ENCODE measurements around the gene TALDO1.

TALDO1 gene

GRCh38 chr11:769887-770641 lies 22.8 kb downstream of the TALDO1 start:
- DNase-seq (ENCODE audit: low read depth, low spot score): no peak

DNA sequence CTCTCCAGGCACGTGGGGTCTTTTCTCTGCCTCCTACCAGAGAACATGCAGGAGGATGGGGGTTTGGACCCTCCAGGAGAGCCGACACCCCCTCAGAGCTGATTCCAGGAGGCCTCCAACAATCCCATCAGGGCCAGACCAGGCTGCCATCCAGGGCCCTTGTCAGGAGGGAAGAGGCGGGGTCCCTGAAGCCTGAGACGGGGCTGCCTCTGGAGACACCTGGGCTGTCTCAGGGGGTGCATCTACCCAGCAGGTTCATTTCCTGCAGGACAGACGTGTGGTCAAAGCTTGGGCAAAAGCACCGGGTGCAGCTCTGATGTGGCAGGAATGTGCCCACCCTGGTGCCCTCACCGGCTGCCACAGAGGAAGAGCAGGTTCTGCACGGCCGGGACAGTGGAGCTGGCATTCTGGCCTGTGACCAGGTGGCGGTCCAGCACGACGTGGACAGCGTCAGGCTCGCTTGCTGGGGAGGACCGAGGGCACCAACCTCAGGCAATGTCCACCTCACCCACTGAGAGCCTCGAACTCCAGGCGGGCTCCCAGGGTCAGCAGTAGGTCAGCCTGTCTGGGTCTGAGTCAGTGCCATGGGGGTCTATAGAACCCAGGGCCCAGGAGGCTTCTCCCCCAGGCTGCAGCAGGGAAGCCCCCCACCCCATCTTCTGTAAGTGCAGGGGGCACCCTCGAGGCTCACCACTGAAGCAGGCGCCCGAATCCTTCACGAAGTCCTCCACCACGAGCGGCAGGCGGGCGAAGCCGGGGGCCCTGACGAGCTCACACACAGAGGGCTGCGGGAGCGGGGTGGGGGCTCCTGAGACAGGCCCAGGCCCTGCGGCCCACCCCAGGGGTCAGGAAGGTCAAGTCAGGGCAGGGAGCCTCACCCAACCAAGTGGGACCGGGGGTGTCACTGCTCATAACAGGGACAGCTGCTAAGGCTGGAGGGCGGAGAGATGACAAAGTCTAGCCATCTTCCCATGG lies 23.7 kb downstream of the TALDO1 start:
- no peak for DNase-seq (ENCODE audit: low read depth, low spot score)

GRCh38 chr11:771617-772204 lies 24.4 kb downstream of the TALDO1 start:
- no peak for DNase-seq (ENCODE audit: low read depth, low spot score)

DNA sequence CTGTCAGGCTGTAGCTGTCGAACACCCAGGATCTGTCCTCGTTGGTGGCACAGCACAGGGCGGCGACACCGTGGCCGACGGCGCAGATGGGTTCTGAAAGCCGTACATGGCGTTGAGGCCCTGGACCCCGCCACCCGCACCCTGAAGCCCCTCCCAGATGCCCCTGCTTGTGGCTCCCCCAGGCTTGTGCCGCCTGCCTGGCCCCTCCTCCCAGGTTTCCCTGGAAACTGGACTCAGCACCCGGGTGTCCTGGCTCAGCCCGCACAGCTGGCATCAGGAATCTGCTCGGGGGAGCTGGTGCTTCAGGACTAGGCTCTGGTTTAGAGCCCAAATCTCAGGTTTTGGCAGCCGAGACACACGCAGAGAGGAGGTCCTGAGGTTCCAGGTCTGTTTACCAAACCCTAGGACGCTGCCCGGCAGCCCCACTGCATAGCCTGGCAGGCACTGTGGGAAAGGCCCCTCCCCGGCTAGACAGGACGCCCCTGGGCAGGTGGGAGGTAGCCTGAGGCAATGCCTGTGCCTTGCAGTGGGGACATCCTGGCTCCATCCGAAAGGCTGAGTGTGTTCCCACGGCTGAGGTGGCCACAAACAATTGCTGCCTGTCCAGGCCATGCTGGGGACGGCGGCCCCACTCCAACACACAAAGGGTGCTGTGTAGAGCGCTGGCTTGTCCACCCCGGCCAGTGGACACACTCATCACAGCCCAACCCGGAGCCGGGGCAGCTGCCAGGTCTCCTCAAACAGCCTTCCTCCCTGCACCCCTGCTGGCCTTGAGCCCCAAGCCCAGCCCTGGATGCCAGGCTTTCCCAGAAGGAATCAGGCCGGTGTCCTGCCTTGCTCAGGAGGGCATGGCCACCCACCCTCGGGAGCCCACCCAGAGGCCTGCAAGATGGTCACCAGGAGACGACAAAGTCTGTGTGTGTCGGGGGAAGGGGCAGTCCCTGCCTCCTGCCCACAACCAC lies 25.4 kb downstream of the TALDO1 start:
- DNase-seq (ENCODE audit: low read depth, low spot score): no peak

GRCh38 chr11:773425-773824 lies 26.2 kb downstream of the TALDO1 start:
- DNase-seq (ENCODE audit: low read depth, low spot score): no peak

DNA sequence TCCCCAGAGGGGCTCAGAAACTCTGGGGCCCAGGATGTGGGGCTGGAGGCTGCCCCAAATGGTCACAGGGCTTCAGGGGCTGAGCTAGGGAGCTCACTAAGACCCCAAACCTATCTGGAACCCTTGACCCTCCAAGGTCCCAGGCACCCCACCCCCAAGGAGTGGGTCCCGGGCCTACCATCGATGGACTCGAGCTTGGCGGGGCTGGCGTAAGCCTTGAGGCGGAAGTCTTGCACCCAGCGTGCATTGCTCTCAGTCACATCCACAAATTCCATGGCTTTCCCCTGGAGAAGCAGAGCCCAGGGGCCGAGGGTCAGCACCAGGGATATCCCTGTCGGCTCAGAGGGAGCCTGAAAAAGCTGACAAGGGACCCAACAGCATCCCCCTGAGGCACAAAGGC lies 26.6 kb downstream of the TALDO1 start:
- DNase-seq (ENCODE audit: low read depth, low spot score): no peak

DNA sequence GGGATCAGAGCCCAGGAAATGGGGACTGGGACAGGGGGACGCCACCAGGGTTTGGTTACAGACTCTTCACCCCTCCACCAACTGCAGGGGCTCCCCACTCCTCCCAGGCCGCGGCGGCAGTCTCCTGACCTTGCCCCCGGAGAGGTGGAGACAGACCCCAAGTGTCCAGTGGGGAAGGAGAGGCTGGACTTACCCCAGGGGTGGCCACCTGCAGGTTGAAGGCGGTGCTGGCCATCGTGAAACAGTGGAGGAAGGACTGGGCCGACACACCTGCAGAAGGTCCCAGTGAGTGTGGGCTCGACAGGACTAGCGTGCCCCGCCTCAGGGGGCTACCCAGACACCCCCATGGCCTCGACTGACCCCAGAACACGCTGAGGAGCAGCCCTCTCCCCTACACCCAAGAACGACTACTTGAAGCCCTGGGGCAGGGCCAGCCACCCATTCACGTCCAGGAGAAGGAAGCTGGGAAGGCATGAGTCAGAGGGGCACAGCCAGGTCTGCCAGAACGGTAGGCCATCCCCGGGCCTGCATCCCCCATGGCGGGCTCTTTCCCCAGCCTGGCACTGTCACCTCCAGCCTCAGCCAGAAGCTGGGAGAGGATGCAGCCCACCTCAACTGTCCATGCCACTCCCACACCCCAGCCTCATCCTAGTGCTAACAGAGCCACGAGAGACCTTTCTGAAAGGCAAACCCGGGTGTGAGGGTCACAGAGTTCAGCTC lies 27.8 kb downstream of the TALDO1 start:
- DNase-seq (ENCODE audit: low read depth, low spot score): no peak

GRCh38 chr11:776263-776560 lies 28.9 kb downstream of the TALDO1 start:
- DNase-seq (ENCODE audit: low read depth, low spot score): no peak

DNA sequence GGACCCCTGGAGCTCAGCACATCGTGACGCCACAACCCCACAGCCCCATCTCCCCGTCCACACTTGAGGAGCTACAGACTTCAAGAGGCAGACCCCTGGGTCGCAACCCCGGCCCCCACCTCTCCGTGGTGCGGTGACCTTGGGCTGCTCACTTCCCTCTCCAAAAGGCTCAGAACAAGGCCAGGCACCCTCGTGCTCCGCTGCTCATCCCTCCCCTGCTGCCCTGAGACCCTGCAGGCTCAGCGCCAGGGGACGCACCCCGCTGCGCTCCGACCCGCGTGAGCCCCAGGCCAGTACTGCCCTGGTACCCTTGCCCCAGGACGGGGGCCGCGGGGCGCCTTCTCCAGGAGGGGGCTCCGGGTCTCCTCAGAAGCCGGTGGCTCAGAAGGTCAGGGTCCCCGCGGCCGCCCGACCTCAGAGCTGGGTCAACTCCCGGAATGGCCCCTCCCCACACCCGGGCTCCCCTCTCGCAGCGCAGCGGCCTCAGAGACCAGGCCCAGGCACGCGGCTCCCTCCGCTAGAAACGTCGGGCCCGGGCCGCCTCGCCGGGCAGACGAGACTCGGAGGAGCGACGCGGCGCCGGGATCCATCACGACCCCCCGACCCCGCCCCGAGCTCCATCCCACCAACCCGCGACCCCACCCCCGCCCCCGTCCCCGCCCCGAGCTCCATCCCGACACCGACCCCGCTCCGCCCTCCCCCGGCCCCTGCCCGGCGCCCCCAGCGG lies 29.5 kb downstream of the TALDO1 start:
- DNase-seq (ENCODE audit: low read depth, low spot score): no peak

DNA sequence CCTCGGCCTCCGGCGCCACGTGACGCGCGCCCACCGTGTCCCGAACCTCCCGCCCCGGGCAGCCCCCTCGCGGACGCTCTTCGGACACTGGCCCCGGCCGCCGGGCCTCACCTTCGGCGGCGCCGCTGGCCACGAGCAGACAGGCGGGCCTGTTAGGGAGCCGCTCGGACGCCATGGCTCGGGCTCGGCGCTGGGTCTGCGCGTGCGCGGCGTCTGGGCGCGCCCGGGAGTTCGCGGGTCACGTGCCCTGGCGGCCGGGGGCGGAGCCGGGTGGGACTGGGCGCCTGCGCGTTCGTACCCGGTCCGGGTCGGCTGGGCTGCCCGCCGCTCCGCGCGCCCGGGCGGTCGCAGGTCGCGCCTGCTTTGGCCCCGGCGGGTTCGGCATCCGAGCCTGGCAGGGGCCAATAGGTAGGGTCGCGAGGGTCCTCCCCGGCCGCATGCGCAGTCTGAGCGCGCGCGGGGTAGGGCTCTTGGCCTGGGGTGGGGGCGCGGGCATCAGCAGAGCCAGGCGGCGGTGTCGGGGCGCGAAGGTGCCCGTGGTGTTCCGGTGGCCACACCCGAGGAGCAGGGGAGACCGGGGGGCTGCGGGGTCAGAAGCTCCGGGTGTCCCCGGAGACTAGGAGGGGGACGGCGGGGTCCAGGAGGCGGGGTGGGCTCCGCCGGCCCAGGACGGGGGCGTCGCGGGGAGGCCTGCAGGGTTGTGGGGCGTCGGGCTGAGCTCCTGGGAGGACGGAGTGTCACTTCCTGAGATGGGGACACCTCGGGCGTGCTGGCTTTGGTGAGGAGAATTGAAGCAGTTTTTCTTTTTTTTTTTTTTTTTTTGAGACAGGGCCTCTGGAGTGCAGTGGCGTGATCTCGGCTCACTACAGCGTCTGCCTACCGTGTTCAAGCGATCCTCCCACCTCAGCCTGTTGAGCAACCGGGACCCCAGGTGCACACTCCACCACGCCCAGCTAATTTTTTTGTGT lies 30.3 kb downstream of the TALDO1 start, which contains the start of gene GATD1:
TSS of gene GATD1 (minus strand) at position 200 of the 968 bp plus-strand sequence. CDS start at position 175, 25 bp downstream.
- DNase-seq (ENCODE audit: low read depth, low spot score): no peak

GRCh38 chr11:778976-779954 lies 32.0 kb downstream of the TALDO1 start:
- DNase-seq (ENCODE audit: low read depth, low spot score): no peak

DNA sequence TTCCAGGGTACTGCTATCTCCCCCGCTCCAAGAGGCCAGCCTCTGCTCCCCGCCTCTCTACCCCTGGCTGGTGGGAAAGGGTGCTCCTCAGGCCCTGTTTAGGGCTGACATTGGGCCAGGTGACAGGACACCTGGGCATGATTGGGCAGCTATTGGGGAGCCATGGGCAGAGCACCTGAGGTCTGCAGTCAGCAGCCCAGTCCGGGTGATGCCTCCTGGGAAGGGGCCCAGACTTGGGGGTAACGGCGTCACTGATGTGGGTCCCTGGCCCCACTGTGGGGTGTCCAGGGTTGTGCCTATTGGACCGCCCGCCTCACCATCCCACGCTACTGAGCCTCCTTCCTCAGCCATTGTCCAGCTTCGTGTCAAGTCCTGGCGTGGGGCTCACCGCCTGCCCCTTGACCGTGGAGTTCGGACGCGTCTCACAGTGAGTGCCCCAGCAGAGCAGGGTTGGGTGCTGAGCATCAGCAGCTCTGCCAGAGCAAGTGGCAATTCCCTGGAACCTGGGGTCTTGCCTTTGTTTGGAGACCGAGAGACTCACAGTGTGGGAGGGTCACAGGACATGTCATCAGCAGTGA lies 32.8 kb downstream of the TALDO1 start:
- no peak for DNase-seq (ENCODE audit: low read depth, low spot score)

DNA sequence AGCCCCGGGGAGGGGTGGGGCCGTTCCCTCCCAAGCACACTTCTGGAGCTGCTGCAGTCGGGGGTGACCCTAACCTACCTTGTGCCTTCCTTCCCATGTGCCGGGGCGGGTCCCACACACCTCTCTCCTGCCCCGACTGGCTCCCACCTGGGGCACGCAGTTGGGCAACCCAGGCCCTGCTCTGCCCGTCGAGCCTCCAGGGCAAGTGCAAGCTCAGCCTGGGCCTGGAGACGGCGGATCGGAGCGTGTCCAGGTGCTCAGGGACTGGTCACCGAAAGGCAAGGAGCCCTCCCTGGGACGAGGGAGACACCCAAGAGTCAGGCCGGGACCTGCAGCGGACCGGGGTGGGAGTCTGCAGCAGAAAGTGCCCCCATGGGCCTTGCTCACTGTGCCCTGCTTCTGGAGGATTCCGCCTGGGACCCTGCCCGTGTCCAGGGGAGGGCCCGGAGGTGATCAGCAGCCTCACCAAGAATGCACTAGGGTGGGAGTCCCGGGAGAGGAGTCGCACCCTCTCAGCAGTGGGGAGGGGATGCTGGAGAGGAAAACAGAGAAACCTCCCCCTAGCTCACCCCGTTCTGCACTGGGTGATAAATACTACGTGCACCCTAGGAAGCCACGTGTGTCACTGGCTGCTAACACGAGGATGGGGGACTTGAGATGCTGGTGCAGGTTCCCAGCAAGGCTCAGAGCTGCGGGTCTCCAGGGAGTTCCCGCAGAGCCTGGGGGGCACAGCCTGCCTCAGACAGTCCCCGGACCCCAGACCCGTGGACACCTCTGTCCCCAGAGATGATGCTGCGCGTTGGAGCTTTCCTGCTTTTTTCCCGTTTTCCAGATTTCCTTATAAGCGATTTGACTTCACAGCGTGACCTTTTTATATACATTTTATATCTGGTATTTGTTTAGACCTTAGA lies 35.3 kb downstream of the TALDO1 start:
- DNase-seq (ENCODE audit: low read depth, low spot score): no peak

DNA sequence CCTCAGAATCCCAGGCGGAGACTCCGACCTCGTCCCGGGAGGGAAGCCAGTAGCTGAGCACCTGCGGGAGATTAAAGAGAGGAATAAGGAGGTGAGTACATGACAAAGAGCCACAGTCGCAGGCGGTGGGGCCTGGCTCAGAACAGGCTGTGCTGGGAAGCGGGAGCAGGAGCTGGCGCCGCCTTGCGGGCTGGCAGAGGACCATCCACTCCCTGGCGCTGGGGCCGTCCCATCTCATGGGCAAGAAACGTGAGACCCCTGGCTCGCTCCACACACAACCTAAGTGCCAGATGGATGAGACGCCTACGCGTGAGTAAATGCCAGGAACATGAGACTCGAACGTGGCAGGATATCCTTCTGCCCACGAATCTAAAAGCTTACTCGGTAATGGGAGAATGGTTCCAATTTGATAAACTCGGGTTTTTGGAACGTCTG lies 36.3 kb downstream of the TALDO1 start:
- no peak for DNase-seq (ENCODE audit: low read depth, low spot score)

- DNase-seq (ENCODE audit: low read depth, low spot score): no peak
These were observed 39.2 kb downstream of the TALDO1 start for GRCh38 chr11:786235-787083.

Data from smooth muscle cell of the brain vasculature (primary cell).